ENCODE results near the gene FSD2. TPM values are rescaled to one million over a fixed set of nuclear protein-coding genes. Genes with fewer than 3 reads are reported as not detected.

FSD2 gene
- total and polyA plus RNA-seq, 2 donors (not counting 1 experiment from before 2014, with no cell fraction given), result not detected

- WGBS (ENCODE audit: insufficient coverage), result 92% methylated on average over 2 of the region's 2 CpGs
- intact Hi-C loops (cut with micrococcal nuclease), result no loop called here
- no peak overlapping the region for H3K4me3 ChIP-seq (ENCODE audit: control extremely low read depth in 1 of 5, extremely low read depth in 1 of 5, insufficient read depth in 1 of 5, low read depth in 2 of 5, low read length in 4 of 5)
- peaks cover 13% of the 10 kb centered on the region for H3K27me3 Mint-ChIP-seq
- ChIA-PET CTCF (no interaction called here), POLR2A (no interaction called here)
- H4K20me1 ChIP-seq (ENCODE audit: control insufficient read depth, insufficient read depth, low read length, poor library complexity, severe bottlenecking), result no peaks in the 10 kb centered on the region
- no peaks in the 10 kb centered on the region for H3K4me1 ChIP-seq (ENCODE audit: control insufficient read depth in 2 of 2, insufficient read depth in 2 of 2, low read length in 2 of 2)
- no peak for ATAC-seq (ENCODE audit: low read depth)
- no peak overlapping the region for H3K4me2 ChIP-seq (replicated peaks; ENCODE audit: low read depth, low read length, poor library complexity, severe bottlenecking)
- H3K27me3 ChIP-seq (replicated peaks in 1 of 4; ENCODE audit: control extremely low read depth in 1 of 4, control insufficient read depth in 3 of 4, insufficient read depth in 4 of 4, low read length in 3 of 4), result no peaks in the 10 kb centered on the region
- H3K79me2 ChIP-seq (ENCODE audit: control insufficient read depth, insufficient read depth, low read length), result no peaks in the 10 kb centered on the region
- no peaks in the 10 kb centered on the region for H3K36me3 ChIP-seq (replicated peaks in 1 of 2; ENCODE audit: control extremely low read depth in 1 of 2, control insufficient read depth in 1 of 2, extremely low read depth in 1 of 2, insufficient read depth in 2 of 2, low read length in 1 of 2)
- no peak overlapping the region for H3K9ac ChIP-seq (ENCODE audit: low read length)
- TF ChIP-seq CTCF (IDR thresholded peaks at IDR 0.05) (no peak), EZH2 (IDR thresholded peaks at IDR 0.05; ENCODE audit: borderline replicate concordance, insufficient read depth, low read depth, low read length, poor library complexity, severe bottlenecking) (no peak)
- no peak overlapping the region for H3K27ac ChIP-seq (ENCODE audit: low read length in 2 of 2)
- no peak overlapping the region for H2AFZ ChIP-seq (ENCODE audit: insufficient read depth, low read depth, low read length, poor library complexity, severe bottlenecking)
- no peaks in the 10 kb centered on the region for H3K4me1 Mint-ChIP-seq
- peaks cover 4% of the 10 kb centered on the region for H3K9me3 Mint-ChIP-seq (ENCODE audit: insufficient read depth)
- H3K4me3 Mint-ChIP-seq, result no peak overlapping the region
- H3K27ac Mint-ChIP-seq, result no peak overlapping the region
- DNase-seq, result no peak
- H3K9me3 ChIP-seq (ENCODE audit: control extremely low read depth in 1 of 3, control insufficient read depth in 2 of 3, insufficient read depth in 1 of 3, low read length in 2 of 3), result no peaks in the 10 kb centered on the region
Measured at GRCh38 chr15:82788496-82788895, 17.4 kb downstream of the FSD2 start.

- Histone ChIP-seq H3K4me2 (replicated peaks; ENCODE audit: low read depth, low read length, poor library complexity, severe bottlenecking) (no peak overlapping the region), H4K20me1 (ENCODE audit: control insufficient read depth, insufficient read depth, low read length, poor library complexity, severe bottlenecking) (no peaks in the 10 kb centered on the region), H3K79me2 (ENCODE audit: control insufficient read depth, insufficient read depth, low read length) (no peaks in the 10 kb centered on the region), H3K27me3 (replicated peaks in 1 of 4; ENCODE audit: control extremely low read depth in 1 of 4, control insufficient read depth in 3 of 4, insufficient read depth in 4 of 4, low read length in 3 of 4) (no peaks in the 10 kb centered on the region), H2AFZ (ENCODE audit: insufficient read depth, low read depth, low read length, poor library complexity, severe bottlenecking) (no peak overlapping the region), H3K9ac (ENCODE audit: low read length) (no peak overlapping the region), H3K4me1 (ENCODE audit: control insufficient read depth in 2 of 2, insufficient read depth in 2 of 2, low read length in 2 of 2) (no peaks in the 10 kb centered on the region), H3K36me3 (replicated peaks in 1 of 2; ENCODE audit: control extremely low read depth in 1 of 2, control insufficient read depth in 1 of 2, extremely low read depth in 1 of 2, insufficient read depth in 2 of 2, low read length in 1 of 2) (no peaks in the 10 kb centered on the region), H3K27ac (ENCODE audit: low read length in 2 of 2) (no peak overlapping the region), H3K4me3 (ENCODE audit: control extremely low read depth in 1 of 5, extremely low read depth in 1 of 5, insufficient read depth in 1 of 5, low read depth in 2 of 5, low read length in 4 of 5) (no peak overlapping the region), H3K9me3 (ENCODE audit: control extremely low read depth in 1 of 3, control insufficient read depth in 2 of 3, insufficient read depth in 1 of 3, low read length in 2 of 3) (no peaks in the 10 kb centered on the region)
- H3K4me3 Mint-ChIP-seq, result no peak overlapping the region
- no peak overlapping the region for H3K27ac Mint-ChIP-seq
- POLR2A ChIA-PET, result no interaction called here
- H3K27me3 Mint-ChIP-seq, result peaks cover 6% of the 10 kb centered on the region
- TF ChIP-seq EZH2 (IDR thresholded peaks at IDR 0.05; ENCODE audit: borderline replicate concordance, insufficient read depth, low read depth, low read length, poor library complexity, severe bottlenecking) (no peak), CTCF (IDR thresholded peaks at IDR 0.05) (no peak)
- H3K9me3 Mint-ChIP-seq (ENCODE audit: insufficient read depth), result no peaks in the 10 kb centered on the region
- DNase-seq (no peak), ATAC-seq (ENCODE audit: low read depth) (no peak)
- H3K4me1 Mint-ChIP-seq, result no peaks in the 10 kb centered on the region
- CTCF ChIA-PET, result no interaction called here
- 93% methylated on average over 2 of the region's 4 CpGs for WGBS (ENCODE audit: insufficient coverage)
- intact Hi-C loops (cut with micrococcal nuclease), result no loop called here
Measured at GRCh38 chr15:82781349-82781748, 24.5 kb downstream of the FSD2 start.

Data from B cell (primary cell).